Endodermal cell (in vitro differentiated cells): Measurements from ENCODE around the gene MEGF8. TPM values are rescaled to one million over a fixed set of nuclear protein-coding genes. Genes with fewer than 3 reads are reported as not detected.

Experiments used
- DNase-seq: peaks from one replicate; pipeline ENCODE4 v3.0.0-alpha.2; 2017
- H3K27ac ChIP-seq: 2 replicates; pipeline ENCODE4 v1.5.1; 2013; ENCODE audit warnings: mild to moderate bottlenecking, low read depth, low read length, moderate library complexity
- H3K27me3 ChIP-seq: 2 replicates; pipeline ENCODE4 v1.6.1; 2013; ENCODE audit warnings: mild to moderate bottlenecking, low read length, moderate library complexity; ENCODE audit not compliant: insufficient read depth, control insufficient read depth, poor library complexity, severe bottlenecking
- H3K36me3 ChIP-seq: 2 replicates; pipeline ENCODE4 v1.7.0; 2013; ENCODE audit warnings: mild to moderate bottlenecking, low read length, moderate library complexity; ENCODE audit not compliant: control insufficient read depth, insufficient read depth
- H3K4me1 ChIP-seq: one replicate; pipeline ENCODE4 v1.7.0; 2013; ENCODE audit warnings: low read length; ENCODE audit not compliant: control insufficient read depth, insufficient read depth
- H3K4me3 ChIP-seq: 2 replicates; pipeline ENCODE4 v1.5.1; 2013; ENCODE audit warnings: mild to moderate bottlenecking, low read length, moderate library complexity
- H3K9ac ChIP-seq: 2 replicates; pipeline ENCODE4 v1.6.1; 2013; ENCODE audit warnings: mild to moderate bottlenecking, low read length, moderate library complexity; ENCODE audit not compliant: poor library complexity, severe bottlenecking; ENCODE audit errors: extremely low read depth
- H3K9me3 ChIP-seq: 2 replicates; pipeline ENCODE4 v1.6.1; 2013; ENCODE audit warnings: mild to moderate bottlenecking, low read length, moderate library complexity; ENCODE audit not compliant: control insufficient read depth
- H3K27ac Mint-ChIP-seq: 2 replicates; pipeline ENCODE4 v1.8.0; 2020; ENCODE audit warnings: mixed read lengths
- H3K27me3 Mint-ChIP-seq: 2 replicates; pipeline ENCODE4 v1.8.0; 2021; ENCODE audit warnings: mild to moderate bottlenecking, mixed read lengths; ENCODE audit not compliant: insufficient read depth
- H3K36me3 Mint-ChIP-seq: 2 replicates; pipeline ENCODE4 v1.8.0; 2020; ENCODE audit warnings: low read depth, mixed read lengths
- H3K4me1 Mint-ChIP-seq: 2 replicates; pipeline ENCODE4 v1.8.0; 2020; ENCODE audit warnings: mixed read lengths
- H3K4me3 Mint-ChIP-seq: 2 replicates; pipeline ENCODE4 v1.8.0; 2020; ENCODE audit warnings: mild to moderate bottlenecking, moderate library complexity, mixed read lengths
- H3K9me3 Mint-ChIP-seq: 2 replicates; pipeline ENCODE4 v1.8.0; 2020; ENCODE audit warnings: mild to moderate bottlenecking, mixed read lengths
- WGBS, 2 experiments: methylation state at CpG; one replicate each; pipeline versions ENCODE4 v1.1.5 to v1.1.7; 2013; ENCODE audit warnings: missing lambda C conversion rate in 2 of 2, mixed read lengths in 1 of 2; ENCODE audit not compliant: insufficient coverage in 1 of 2, insufficient read length in 1 of 2; 5-methylcytosine and 5-hydroxymethylcytosine counted together
- total RNA-seq, 2 donors: library from RNA; stranded (reverse); fragmentation: NEBNext Ultra II Directional in 1 of 2; extraction: Animal tissue kit (Norgen Biotek cat#: 25700) in 1 of 2; gene quantifications; 2 replicates in 1 of 2; 3 replicates in 1 of 2; pipeline ENCODE4 v1.2.1, GENCODE V29; 2021
- TF ChIP-seq, protein P1 (sequence below): fragments of 200-600 bp; sonication (generic); conservative IDR thresholded peaks from 2 replicates; pipeline ENCODE4 v1.5.0; 2021; ENCODE audit warnings: antibody characterized with exemption, mild to moderate bottlenecking

The MEGF8 gene
- total RNA-seq, 2 donors from 2014 or later: 48.0 to 51.4 TPM

DNA sequence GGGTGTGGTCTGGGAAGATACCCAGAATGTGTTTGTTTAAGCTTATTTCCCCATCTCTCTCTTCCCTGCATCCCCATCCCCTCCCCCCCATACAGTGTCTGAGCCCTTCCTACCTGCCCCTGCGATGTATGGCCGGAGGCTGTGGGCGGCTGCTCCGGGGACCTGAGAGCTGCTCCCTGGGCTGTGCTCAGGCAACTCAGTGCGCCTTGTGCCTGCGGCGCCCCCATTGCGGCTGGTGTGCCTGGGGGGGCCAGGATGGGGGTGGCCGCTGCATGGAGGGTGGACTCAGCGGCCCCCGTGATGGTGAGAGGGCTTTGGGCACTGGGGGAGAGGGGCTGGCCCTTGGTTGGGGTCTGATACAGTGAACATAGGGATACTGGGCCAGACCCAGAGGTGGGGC is 42.9 kb downstream of the MEGF8 start:
- Mint-ChIP-seq H3K27ac (no peak overlapping the region), H3K36me3 (peaks cover 44% of the 10 kb centered on the region), H3K9me3 (peaks cover 3% of the 10 kb centered on the region), H3K4me3 (no peak overlapping the region), H3K4me1 (peaks cover 6% of the 10 kb centered on the region), H3K27me3 (no peaks in the 10 kb centered on the region)
- Histone ChIP-seq H3K4me1 (peaks cover 4% of the 10 kb centered on the region), H3K4me3 (no peak overlapping the region), H3K36me3 (peaks cover 25% of the 10 kb centered on the region), H3K27me3 (no peaks in the 10 kb centered on the region), H3K9me3 (no peaks in the 10 kb centered on the region), H3K9ac (no peak overlapping the region), H3K27ac (no peak overlapping the region)
- WGBS, 2 experiments: 95 to 96% methylated on average over 4 to 11 of the region's 11 CpGs
- DNase-seq: no peak
- TF ChIP-seq, protein P1, sequence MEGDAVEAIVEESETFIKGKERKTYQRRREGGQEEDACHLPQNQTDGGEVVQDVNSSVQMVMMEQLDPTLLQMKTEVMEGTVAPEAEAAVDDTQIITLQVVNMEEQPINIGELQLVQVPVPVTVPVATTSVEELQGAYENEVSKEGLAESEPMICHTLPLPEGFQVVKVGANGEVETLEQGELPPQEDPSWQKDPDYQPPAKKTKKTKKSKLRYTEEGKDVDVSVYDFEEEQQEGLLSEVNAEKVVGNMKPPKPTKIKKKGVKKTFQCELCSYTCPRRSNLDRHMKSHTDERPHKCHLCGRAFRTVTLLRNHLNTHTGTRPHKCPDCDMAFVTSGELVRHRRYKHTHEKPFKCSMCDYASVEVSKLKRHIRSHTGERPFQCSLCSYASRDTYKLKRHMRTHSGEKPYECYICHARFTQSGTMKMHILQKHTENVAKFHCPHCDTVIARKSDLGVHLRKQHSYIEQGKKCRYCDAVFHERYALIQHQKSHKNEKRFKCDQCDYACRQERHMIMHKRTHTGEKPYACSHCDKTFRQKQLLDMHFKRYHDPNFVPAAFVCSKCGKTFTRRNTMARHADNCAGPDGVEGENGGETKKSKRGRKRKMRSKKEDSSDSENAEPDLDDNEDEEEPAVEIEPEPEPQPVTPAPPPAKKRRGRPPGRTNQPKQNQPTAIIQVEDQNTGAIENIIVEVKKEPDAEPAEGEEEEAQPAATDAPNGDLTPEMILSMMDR: no peak

DNA sequence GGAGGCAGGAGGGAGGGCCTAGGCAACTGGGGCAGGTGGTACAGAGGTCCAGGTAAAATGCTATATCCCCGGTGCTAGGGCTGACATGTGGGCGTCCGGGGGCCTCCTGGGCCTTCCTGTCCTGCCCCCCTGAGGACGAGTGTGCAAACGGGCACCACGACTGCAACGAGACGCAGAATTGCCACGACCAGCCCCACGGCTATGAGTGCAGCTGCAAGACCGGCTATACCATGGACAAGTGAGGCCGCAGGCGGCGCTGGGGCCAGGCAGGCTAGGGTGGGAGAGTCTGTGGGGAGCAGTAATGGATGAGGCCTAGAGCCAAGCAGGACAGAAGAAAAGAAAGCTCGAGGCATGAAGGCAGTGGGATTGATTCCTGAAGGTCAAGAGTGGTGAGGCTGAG is 43.3 kb downstream of the MEGF8 start:
- peaks cover 6% of the 10 kb centered on the region for H3K4me1 Mint-ChIP-seq
- TF ChIP-seq, protein P1: no peak
- H3K27ac ChIP-seq: no peak overlapping the region

DNA sequence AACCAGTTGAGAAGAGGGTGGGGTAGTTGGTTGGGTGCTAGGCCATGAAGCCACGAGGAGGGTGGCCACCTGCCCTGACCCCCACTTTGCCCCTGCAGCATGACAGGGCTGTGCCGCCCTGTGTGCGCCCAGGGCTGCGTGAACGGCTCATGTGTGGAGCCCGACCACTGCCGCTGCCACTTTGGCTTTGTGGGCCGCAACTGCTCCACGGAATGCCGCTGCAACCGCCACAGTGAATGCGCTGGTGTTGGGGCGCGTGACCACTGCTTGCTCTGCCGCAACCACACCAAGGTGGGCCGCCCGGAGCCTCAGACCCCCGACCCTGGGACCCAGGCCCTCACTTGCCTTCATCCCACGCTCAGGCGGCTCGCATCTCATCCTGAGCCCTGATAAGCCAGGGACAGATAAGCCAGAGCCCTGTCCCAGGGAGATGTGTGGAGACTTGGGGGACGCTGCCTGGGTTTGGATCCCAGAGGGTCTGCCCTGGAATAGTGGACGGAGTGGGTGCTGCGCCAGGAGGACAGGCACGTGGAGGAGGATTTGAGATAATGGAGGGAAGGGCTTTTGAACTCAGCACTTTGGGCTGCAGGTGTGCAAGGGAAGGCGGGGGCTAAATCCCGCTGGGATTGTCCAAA is 44.1 kb downstream of the MEGF8 start:
- H3K36me3 ChIP-seq: peaks cover 19% of the 10 kb centered on the region
- H3K27me3 ChIP-seq: no peaks in the 10 kb centered on the region
- peak; percentile 58 for DNase-seq
- no peak overlapping the region for H3K27ac ChIP-seq
- H3K4me3 Mint-ChIP-seq: no peak overlapping the region
- H3K36me3 Mint-ChIP-seq: peaks cover 37% of the 10 kb centered on the region
- no peaks in the 10 kb centered on the region for H3K27me3 Mint-ChIP-seq
- peaks cover 3% of the 10 kb centered on the region for H3K9me3 Mint-ChIP-seq
- H3K9ac ChIP-seq: no peak overlapping the region
- no peaks in the 10 kb centered on the region for H3K9me3 ChIP-seq
- TF ChIP-seq, protein P1: no peak
- H3K4me1 Mint-ChIP-seq: peaks cover 6% of the 10 kb centered on the region
- H3K4me1 ChIP-seq: peaks cover 4% of the 10 kb centered on the region
- H3K27ac Mint-ChIP-seq: no peak overlapping the region
- H3K4me3 ChIP-seq: no peak overlapping the region
- WGBS, 2 experiments: 91 to 95% methylated on average over 18 to 27 of the region's 27 CpGs

More for the DNA sequence above, 43.3 kb downstream of the MEGF8 start:
- no peaks in the 10 kb centered on the region for H3K27me3 Mint-ChIP-seq
- Histone ChIP-seq H3K4me1 (peaks cover 4% of the 10 kb centered on the region), H3K27me3 (no peaks in the 10 kb centered on the region), H3K9ac (no peak overlapping the region), H3K4me3 (no peak overlapping the region), H3K9me3 (no peaks in the 10 kb centered on the region), H3K36me3 (peaks cover 25% of the 10 kb centered on the region)
- 92 to 95% methylated on average over 12 to 15 of the region's 15 CpGs for WGBS, 2 experiments
- no peak overlapping the region for H3K4me3 Mint-ChIP-seq
- DNase-seq: no peak
- peaks cover 40% of the 10 kb centered on the region for H3K36me3 Mint-ChIP-seq
- peaks cover 3% of the 10 kb centered on the region for H3K9me3 Mint-ChIP-seq
- no peak overlapping the region for H3K27ac Mint-ChIP-seq
